Neural cell (in vitro differentiated cells): ENCODE data around the gene EIF4EBP2. TPM values are rescaled to one million over a fixed set of nuclear protein-coding genes. Genes with fewer than 3 reads are reported as not detected.

Experiments
- H2AFZ ChIP-seq: fragments of 200-600, 300-800 bp; sonication (generic), shearing (Covaris generic); 2 replicates; pipeline ENCODE4 v1.6.0; 2014; ENCODE audit warnings: low read depth, mild to moderate bottlenecking, antibody characterized with exemption, low read length, moderate library complexity
- H3F3A ChIP-seq: fragments of 200-600 bp; shearing (Covaris generic); 2 replicates; pipeline ENCODE4 v1.6.1; 2016; ENCODE audit warnings: mild to moderate bottlenecking, moderate library complexity, mixed read lengths, antibody characterized with exemption, low read length; ENCODE audit not compliant: insufficient read depth, poor library complexity, severe bottlenecking
- H3K27ac ChIP-seq: fragments of 200-600, 300-800 bp; sonication (generic), shearing (Covaris generic); 2 replicates; pipeline ENCODE4 v1.5.1; 2014; ENCODE audit warnings: mild to moderate bottlenecking, low read length, moderate library complexity
- H3K27me3 ChIP-seq: fragments of 300-800, 200-600 bp; sonication (generic), shearing (Covaris generic); 2 replicates; pipeline ENCODE4 v1.6.0; 2014; ENCODE audit warnings: mild to moderate bottlenecking, low read depth, low read length, moderate library complexity; ENCODE audit not compliant: insufficient read depth
- H3K36me3 ChIP-seq: fragments of 300-800, 200-600 bp; sonication (generic), shearing (Covaris generic); 2 replicates; pipeline ENCODE4 v1.5.1; 2014; ENCODE audit warnings: mild to moderate bottlenecking, antibody characterized with exemption, low read length, moderate library complexity; ENCODE audit not compliant: insufficient read depth
- H3K4me2 ChIP-seq: fragments of 300-800, 200-600 bp; sonication (generic), shearing (Covaris generic); 2 replicates; pipeline ENCODE4 v1.6.0; 2014; ENCODE audit warnings: mild to moderate bottlenecking, low read length
- H3K4me3 ChIP-seq: fragments of 300-800, 200-600 bp; sonication (generic), shearing (Covaris generic); 2 replicates; pipeline ENCODE4 v1.5.1; 2014; ENCODE audit warnings: mild to moderate bottlenecking, low read length, moderate library complexity
- H3K79me2 ChIP-seq: fragments of 200-600 bp; shearing (Covaris generic); replicated peaks from 2 replicates; pipeline ENCODE4 v1.6.0; 2014; ENCODE audit warnings: mild to moderate bottlenecking, low read length, moderate library complexity; ENCODE audit not compliant: insufficient read depth
- H3K9ac ChIP-seq: fragments of 300-800, 200-600 bp; sonication (generic), shearing (Covaris generic); 2 replicates; pipeline ENCODE4 v1.6.1; 2016; ENCODE audit warnings: mild to moderate bottlenecking, low read length, mixed read lengths
- H3K9me2 ChIP-seq: fragments of 200-600 bp; shearing (Covaris generic); 2 replicates; pipeline ENCODE4 v1.6.1; 2016; ENCODE audit warnings: mild to moderate bottlenecking, low read length, mixed read lengths; ENCODE audit not compliant: insufficient read depth
- H3K9me3 ChIP-seq: fragments of 200-600, 300-800 bp; sonication (generic), shearing (Covaris generic); 2 replicates; pipeline ENCODE4 v1.6.1; 2016; ENCODE audit warnings: mild to moderate bottlenecking, mixed run types, low read length, moderate library complexity, mixed read lengths
- H4K20me1 ChIP-seq: fragments of 200-600 bp; shearing (Covaris generic); 2 replicates; pipeline ENCODE4 v1.6.1; 2016; ENCODE audit warnings: mild to moderate bottlenecking, mixed run types; ENCODE audit not compliant: insufficient read depth
- EP300 ChIP-seq: fragments of 450-650 bp; conservative IDR thresholded peaks from 2 replicates; pipeline ENCODE4 v1.6.1; 2014; ENCODE audit warnings: antibody characterized with exemption, mild to moderate bottlenecking, moderate library complexity; ENCODE audit not compliant: poor library complexity, severe bottlenecking
- MXI1 ChIP-seq: fragments of 450-650 bp; conservative IDR thresholded peaks from 2 replicates; pipeline ENCODE4 v1.6.1; 2014; ENCODE audit warnings: antibody characterized with exemption, mild to moderate bottlenecking; ENCODE audit not compliant: poor library complexity, severe bottlenecking
- RAD21 ChIP-seq: fragments of 450-650 bp; conservative IDR thresholded peaks from 2 replicates; pipeline ENCODE4 v1.6.1; 2014; ENCODE audit warnings: antibody characterized with exemption, mild to moderate bottlenecking, moderate library complexity
- polyA plus RNA-seq: library from polyadenylated mRNA; depleted of rRNA; stranded (reverse); fragments of >200 nt; gene quantifications from 2 replicates; pipeline ENCODE4 v1.2.3, GENCODE V29; 2014
- TF ChIP-seq, protein P1 (sequence below): IDR thresholded peaks from 2 replicates; pipeline ENCODE4 v1.6.1; 2012; ENCODE audit warnings: borderline replicate concordance

Gene EIF4EBP2
- polyA plus RNA-seq, 1 donor from 2014 or later = 51.7 TPM

DNA sequence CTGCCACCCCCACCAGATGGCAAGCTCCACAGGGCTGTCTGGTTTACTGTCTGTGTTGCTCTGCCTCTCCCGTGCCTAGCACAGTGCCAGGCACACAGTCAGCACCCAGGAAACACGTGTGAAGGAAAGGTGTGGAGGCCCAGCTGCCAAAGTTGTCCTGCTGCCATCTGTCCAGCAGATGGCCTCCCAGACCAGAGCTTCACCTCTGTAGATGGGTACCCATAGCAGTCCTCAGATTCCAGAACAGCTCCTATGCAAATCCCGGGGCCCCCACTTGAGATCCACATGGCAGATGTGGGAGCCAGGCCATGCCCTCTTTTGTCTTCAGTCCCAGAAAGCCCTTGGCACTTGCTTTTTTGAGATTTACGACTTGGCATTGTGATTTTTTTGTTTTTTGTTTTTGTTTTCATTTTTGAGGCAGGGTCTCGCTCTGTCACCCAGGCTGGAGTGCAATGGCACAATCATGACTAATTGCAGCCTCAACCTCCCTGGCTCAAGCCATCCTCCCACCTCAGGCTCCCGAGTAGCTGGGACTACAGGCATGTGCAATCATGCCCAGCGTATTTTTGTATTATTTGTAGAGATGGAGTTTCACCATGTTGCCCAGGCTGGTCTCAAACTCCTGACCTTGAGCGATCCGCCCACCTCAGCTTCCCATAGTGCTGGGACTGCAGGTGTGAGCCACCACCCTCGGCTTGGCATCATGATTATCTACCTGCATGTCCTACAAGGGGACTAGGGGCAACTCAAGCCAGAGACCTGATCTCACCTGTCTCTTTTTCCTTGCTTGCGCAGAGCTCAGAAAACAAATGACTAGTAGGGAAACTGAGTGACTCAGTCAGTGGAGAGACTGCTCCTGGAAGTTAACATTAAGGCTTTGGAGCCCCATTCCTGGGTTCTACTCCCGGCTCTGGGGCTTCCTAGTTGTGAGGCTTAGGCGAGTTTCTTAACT, 57.7 kb downstream of the EIF4EBP2 start (continued):
- TF ChIP-seq, protein P1, sequence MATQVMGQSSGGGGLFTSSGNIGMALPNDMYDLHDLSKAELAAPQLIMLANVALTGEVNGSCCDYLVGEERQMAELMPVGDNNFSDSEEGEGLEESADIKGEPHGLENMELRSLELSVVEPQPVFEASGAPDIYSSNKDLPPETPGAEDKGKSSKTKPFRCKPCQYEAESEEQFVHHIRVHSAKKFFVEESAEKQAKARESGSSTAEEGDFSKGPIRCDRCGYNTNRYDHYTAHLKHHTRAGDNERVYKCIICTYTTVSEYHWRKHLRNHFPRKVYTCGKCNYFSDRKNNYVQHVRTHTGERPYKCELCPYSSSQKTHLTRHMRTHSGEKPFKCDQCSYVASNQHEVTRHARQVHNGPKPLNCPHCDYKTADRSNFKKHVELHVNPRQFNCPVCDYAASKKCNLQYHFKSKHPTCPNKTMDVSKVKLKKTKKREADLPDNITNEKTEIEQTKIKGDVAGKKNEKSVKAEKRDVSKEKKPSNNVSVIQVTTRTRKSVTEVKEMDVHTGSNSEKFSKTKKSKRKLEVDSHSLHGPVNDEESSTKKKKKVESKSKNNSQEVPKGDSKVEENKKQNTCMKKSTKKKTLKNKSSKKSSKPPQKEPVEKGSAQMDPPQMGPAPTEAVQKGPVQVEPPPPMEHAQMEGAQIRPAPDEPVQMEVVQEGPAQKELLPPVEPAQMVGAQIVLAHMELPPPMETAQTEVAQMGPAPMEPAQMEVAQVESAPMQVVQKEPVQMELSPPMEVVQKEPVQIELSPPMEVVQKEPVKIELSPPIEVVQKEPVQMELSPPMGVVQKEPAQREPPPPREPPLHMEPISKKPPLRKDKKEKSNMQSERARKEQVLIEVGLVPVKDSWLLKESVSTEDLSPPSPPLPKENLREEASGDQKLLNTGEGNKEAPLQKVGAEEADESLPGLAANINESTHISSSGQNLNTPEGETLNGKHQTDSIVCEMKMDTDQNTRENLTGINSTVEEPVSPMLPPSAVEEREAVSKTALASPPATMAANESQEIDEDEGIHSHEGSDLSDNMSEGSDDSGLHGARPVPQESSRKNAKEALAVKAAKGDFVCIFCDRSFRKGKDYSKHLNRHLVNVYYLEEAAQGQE = no peak
- no peak for TF ChIP-seq MXI1

DNA sequence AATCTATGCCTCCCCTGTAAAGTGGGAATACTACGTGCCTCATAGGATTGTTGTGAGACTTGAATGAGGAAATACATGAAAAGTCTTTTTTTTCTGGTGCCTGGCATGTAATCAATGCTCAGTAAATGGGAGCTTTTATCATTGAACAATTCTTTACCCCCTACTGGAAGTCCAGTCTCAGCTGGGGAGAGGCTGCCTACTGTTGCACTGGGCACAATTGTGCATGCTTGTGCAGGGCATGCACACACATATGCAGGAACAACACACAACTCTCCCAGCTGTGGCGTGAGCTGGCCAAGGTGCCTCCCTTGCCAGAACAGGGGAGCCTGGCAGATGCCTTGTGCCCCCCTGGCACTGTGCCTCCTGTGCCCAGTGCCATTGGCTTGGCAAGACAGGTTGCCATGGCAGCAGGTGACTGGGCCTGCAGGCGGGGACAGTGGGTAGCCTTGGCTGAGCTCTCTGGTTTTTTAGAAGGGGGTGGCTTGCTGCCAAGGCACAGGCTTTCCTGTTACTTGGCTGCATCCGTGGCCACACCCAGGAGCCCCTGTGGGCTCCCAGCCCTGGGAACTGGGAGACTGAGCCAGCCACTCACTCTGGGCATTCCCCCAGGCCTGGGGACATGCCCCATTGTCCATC, 58.5 kb downstream of the EIF4EBP2 start:
- Histone ChIP-seq H3K9me2 (no peaks in the 10 kb centered on the region), H2AFZ (no peak overlapping the region), H3K27me3 (peaks cover 24% of the 10 kb centered on the region), H3K27ac (no peak overlapping the region), H3K4me3 (no peak overlapping the region), H3K9ac (no peak overlapping the region), H4K20me1 (no peaks in the 10 kb centered on the region), H3K4me2 (no peak overlapping the region), H3F3A (no peaks in the 10 kb centered on the region), H3K9me3 (no peaks in the 10 kb centered on the region), H3K79me2 (no peaks in the 10 kb centered on the region), H3K36me3 (no peaks in the 10 kb centered on the region)
- TF ChIP-seq RAD21 (no peak), MXI1 (no peak), EP300 (no peak)
- TF ChIP-seq, protein P1 = no peak

DNA sequence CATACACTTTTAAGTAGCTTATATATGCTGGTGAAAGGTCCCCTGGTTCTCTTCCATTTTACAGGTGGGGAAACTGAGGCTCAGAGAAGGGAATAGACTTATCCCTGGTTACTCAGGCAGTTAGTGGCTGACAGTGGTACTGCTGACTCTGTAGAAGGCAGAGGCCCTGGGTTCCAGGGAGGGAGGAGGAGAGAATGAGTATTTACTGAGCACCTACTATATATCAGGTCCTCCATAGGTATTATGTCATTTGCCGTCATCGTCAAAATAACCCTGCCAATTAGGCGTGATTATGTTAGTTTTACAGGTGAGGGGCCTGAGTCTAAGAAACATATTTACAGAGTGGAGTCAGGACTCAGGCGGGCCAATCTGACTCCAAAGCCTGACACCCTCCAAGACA, 61.3 kb downstream of the EIF4EBP2 start:
- Histone ChIP-seq H3K4me2 (no peak overlapping the region), H3K9me3 (no peaks in the 10 kb centered on the region), H3K36me3 (no peaks in the 10 kb centered on the region), H4K20me1 (no peaks in the 10 kb centered on the region), H3F3A (no peaks in the 10 kb centered on the region), H3K9ac (no peak overlapping the region), H3K4me3 (no peak overlapping the region), H3K27me3 (no peaks in the 10 kb centered on the region), H2AFZ (no peak overlapping the region), H3K27ac (no peak overlapping the region), H3K79me2 (no peaks in the 10 kb centered on the region), H3K9me2 (no peaks in the 10 kb centered on the region)
- no peak for TF ChIP-seq MXI1
